CD4-positive, alpha-beta T cell treated with Interleukin-10 for 1 hour (primary cell): Measurements from ENCODE around the gene SLC16A2.
A peak's percentile ranks its signal among the peaks of the same experiment; 100 is the strongest.

Experiments
- DNase-seq: peaks from one replicate; pipeline ENCODE4 v3.0.0-alpha.2; 2020

Gene SLC16A2

GRCh38 chrX:74545880-74546523 is 124.7 kb downstream of the SLC16A2 start:
- no peak for DNase-seq

GRCh38 chrX:74546984-74547383 is 125.7 kb downstream of the SLC16A2 start:
- no peak for DNase-seq

- peak; percentile 84 for DNase-seq
These were observed 129.1 kb downstream of the SLC16A2 start for GRCh38 chrX:74550295-74550802.

- no peak for DNase-seq
These were observed 130.6 kb downstream of the SLC16A2 start for GRCh38 chrX:74551934-74552333.

- DNase-seq, result no peak
These were observed 136.1 kb downstream of the SLC16A2 start for GRCh38 chrX:74557378-74557777.

- no peak for DNase-seq
These were observed 156.8 kb downstream of the SLC16A2 start for GRCh38 chrX:74578137-74578536.

- no peak for DNase-seq
These were observed 158.4 kb downstream of the SLC16A2 start for GRCh38 chrX:74579597-74580198.
